Mesothelial cell of epicardium (in vitro differentiated cells): ENCODE results near the gene SPAG8. TPM values are rescaled to one million over a fixed set of nuclear protein-coding genes. Genes with fewer than 3 reads are reported as not detected.

Source experiments
- DNase-seq, 2 experiments: peaks; one replicate each; pipeline ENCODE4 v3.0.0; 2021; ENCODE audit warnings: low spot score in 2 of 2; ENCODE audit not compliant: unreplicated experiment in 2 of 2
- H3K27ac Mint-ChIP-seq: 2 replicates; pipeline ENCODE4 v1.8.0; 2021; ENCODE audit warnings: mixed read lengths
- H3K27me3 Mint-ChIP-seq: 2 replicates; pipeline ENCODE4 v1.8.0; 2021; ENCODE audit warnings: low read depth, mixed read lengths
- H3K36me3 Mint-ChIP-seq: 2 replicates; pipeline ENCODE4 v1.8.0; 2021; ENCODE audit warnings: mixed read lengths
- H3K4me1 Mint-ChIP-seq: 2 replicates; pipeline ENCODE4 v1.8.0; 2021; ENCODE audit warnings: mixed read lengths
- H3K4me3 Mint-ChIP-seq: 2 replicates; pipeline ENCODE4 v1.8.0; 2021; ENCODE audit warnings: mild to moderate bottlenecking, moderate library complexity, mixed read lengths
- H3K9me3 Mint-ChIP-seq: 2 replicates; pipeline ENCODE4 v1.8.0; 2021; ENCODE audit warnings: mixed read lengths
- total RNA-seq: library from RNA; stranded (reverse); gene quantifications from 3 replicates; pipeline ENCODE4 v1.2.1, GENCODE V29; 2021
- TF ChIP-seq, protein P1 (sequence below): fragments of 200-600 bp; sonication (generic); IDR thresholded peaks from one replicate; pipeline ENCODE4 v1.5.0; 2021; ENCODE audit warnings: antibody characterized with exemption; ENCODE audit not compliant: unreplicated experiment

The SPAG8 gene
- total RNA-seq, 1 donor from 2014 or later = 0.89 TPM

DNA sequence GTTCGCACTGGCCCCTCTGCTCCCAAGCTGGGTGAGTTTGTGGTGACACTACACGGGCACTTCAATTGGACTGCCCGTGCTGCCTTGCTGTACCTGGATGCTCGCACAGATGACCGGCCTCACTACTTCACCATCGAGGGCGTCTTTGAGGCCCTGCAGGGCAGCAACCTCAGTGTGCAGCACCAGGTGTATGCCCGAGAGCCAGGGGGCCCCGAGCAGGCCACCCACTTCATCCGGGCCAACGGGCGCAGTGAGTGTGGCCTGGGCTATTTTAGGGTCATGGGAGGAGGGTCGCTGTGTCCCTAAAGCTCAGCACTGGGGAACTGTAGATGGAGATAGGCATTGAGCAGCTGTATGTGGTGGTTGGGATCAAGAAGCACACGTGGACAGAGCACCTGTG is 19.2 kb downstream of the SPAG8 start:
- TF ChIP-seq, protein P1, sequence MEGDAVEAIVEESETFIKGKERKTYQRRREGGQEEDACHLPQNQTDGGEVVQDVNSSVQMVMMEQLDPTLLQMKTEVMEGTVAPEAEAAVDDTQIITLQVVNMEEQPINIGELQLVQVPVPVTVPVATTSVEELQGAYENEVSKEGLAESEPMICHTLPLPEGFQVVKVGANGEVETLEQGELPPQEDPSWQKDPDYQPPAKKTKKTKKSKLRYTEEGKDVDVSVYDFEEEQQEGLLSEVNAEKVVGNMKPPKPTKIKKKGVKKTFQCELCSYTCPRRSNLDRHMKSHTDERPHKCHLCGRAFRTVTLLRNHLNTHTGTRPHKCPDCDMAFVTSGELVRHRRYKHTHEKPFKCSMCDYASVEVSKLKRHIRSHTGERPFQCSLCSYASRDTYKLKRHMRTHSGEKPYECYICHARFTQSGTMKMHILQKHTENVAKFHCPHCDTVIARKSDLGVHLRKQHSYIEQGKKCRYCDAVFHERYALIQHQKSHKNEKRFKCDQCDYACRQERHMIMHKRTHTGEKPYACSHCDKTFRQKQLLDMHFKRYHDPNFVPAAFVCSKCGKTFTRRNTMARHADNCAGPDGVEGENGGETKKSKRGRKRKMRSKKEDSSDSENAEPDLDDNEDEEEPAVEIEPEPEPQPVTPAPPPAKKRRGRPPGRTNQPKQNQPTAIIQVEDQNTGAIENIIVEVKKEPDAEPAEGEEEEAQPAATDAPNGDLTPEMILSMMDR = no peak
- peaks cover 26% of the 10 kb centered on the region for H3K4me1 Mint-ChIP-seq
- no peaks in the 10 kb centered on the region for H3K27me3 Mint-ChIP-seq
- no peak for DNase-seq
- H3K4me3 Mint-ChIP-seq = peak overlapping the region; percentile 9
- H3K36me3 Mint-ChIP-seq = no peaks in the 10 kb centered on the region
- H3K27ac Mint-ChIP-seq = no peak overlapping the region
- H3K9me3 Mint-ChIP-seq = no peaks in the 10 kb centered on the region

DNA sequence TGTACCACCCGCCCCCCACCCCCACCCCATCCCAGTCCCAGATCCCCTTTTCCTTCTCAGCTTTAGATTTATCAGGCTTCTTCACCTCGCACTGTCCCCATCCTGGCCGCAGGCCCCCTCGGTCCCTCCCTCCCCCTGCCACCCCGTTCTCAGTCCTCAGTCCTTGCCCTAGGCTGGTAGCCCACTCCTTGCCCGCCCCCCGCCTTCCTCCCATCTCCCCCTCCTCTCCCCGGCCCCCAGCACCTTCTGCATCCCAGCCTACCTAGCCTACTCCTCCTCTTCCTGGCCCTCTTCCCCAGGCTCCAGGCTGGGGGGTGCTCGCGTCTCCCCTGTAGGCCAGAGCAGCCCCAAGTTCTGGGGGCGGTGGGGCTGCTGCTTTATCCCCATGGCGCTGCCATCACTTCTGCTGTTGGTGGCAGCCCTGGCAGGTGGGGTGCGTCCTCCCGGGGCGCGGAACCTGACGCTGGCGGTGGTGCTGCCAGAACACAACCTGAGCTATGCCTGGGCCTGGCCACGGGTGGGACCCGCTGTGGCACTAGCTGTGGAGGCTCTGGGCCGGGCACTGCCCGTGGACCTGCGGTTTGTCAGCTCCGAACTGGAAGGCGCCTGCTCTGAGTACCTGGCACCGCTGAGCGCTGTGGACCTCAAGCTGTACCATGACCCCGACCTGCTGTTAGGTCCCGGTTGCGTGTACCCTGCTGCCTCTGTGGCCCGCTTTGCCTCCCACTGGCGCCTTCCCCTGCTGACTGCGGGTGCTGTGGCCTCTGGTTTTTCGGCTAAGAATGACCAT is 19.8 kb downstream of the SPAG8 start:
- H3K4me3 Mint-ChIP-seq = peak overlapping the region; percentile 9
- no peaks in the 10 kb centered on the region for H3K9me3 Mint-ChIP-seq
- no peak for DNase-seq
- peaks cover 26% of the 10 kb centered on the region for H3K4me1 Mint-ChIP-seq
- TF ChIP-seq, protein P1 = no peak
- no peaks in the 10 kb centered on the region for H3K36me3 Mint-ChIP-seq
- H3K27me3 Mint-ChIP-seq = no peaks in the 10 kb centered on the region
- no peak overlapping the region for H3K27ac Mint-ChIP-seq

DNA sequence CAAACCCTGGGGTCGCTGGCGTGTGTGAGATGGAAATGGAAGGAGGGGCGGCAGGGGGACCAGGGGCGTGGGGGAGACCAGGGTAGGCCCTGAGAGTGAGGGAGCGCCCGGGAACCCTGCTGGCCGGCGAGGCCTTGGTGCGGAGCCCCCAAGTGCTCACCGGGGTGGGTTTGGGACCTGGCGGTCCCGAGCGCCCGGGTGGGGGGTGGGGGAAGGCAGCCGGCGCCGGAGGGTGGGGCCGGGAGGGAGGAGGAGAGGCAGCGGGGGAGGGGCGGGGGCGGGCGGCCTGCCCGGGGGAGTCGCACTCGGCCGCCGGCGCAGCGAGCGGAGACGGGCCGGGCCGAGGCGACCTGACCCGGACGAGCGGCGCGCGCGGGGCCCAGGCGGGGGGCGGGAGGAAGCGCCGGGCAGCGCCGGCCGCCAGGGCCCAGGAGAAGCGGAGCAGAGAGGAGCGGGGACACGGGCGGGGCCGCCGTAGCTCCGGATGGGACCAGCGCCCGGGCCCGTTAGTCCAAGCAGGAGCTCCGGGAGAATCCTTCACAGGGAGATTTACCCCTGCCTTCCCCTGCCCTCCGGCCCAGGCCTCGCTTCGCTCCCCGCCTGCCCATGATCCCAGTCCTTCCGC is 20.7 kb downstream of the SPAG8 start, which contains the start of gene NPR2:
NPR2 (plus strand) TSS at position 295 of the 625 bp plus-strand sequence. CDS start 818 bp downstream, outside the sequence.
- DNase-seq = peak in 1 of 2 experiments; percentile 48
- Mint-ChIP-seq H3K36me3 (peaks cover 3% of the 10 kb centered on the region), H3K27ac (peak within 1 kb of the TSS; percentile 81), H3K9me3 (no peaks in the 10 kb centered on the region), H3K4me3 (peak within 1 kb of the TSS; percentile 80), H3K27me3 (no peaks in the 10 kb centered on the region), H3K4me1 (peaks cover 26% of the 10 kb centered on the region)
- TF ChIP-seq, protein P1 = no peak

DNA sequence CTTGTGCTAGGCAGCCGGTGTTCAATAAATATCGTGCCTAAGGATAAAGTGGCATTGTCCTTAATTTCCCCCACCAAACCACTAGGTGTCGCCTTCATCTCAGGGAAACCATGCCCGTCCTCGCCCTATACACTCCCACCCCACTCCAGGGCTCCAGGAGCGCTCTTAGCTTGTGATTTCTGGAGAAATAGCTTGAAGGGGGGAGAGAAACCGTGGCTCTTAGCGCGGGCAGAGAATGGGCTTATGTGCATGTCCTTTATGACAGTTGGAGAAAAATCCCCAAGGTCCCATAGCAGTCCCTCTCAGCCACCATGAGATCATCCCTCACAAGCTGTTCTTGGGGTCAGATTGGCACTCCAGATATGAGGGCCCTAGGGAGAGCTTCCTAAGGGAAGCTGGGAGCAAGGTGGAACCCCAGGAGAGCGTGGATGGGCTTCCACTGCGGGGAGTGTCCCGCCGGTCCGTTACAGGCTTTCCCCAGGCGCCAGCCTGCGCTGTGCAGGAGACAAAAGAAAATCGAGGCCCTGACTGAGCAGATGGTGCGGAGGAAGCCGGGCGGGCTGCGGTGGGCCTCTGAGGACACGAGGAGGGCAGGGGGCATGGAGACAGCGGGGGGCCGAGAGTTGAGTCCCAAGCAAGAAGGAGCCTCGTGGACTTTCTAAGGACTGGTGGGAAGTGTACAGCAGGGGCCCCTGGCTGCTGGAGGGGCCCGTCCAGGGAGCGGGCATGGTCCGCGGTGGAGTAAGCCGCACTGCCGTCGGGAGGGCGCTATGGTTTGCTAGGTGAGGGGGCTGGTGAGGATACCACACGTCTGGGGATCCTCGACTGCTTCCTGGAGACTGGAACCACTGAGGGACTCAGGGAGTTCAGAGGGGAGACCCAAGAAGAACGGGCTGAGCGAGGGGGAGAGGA is 21.4 kb downstream of the SPAG8 start:
- DNase-seq = peak; percentile 55 to 73
- Mint-ChIP-seq H3K36me3 (peaks cover 3% of the 10 kb centered on the region), H3K9me3 (no peaks in the 10 kb centered on the region), H3K27ac (peak overlapping the region; percentile 81), H3K4me3 (peak overlapping the region; percentile 80), H3K27me3 (no peaks in the 10 kb centered on the region), H3K4me1 (peaks cover 25% of the 10 kb centered on the region)
- TF ChIP-seq, protein P1 = peak; percentile 79

DNA sequence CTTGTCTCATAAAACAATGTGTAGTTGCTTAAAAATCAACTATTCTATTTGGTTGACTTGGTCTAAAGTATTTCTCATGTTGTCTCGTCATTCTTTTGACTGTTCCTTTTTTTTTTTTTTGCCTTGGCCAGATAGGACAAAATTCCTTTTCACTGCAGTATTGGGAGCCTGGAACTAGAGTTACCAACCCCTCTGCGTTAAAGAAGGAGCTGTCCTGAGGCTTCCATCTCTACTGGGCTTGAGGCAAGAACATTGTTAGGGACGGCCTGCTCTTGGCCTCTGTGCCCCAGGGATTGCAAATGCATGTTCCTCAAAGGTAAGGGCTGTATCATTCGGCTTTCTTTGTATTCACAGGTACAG is 22.1 kb downstream of the SPAG8 start:
- TF ChIP-seq, protein P1 = no peak
- Mint-ChIP-seq H3K4me3 (no peak overlapping the region), H3K36me3 (peaks cover 3% of the 10 kb centered on the region), H3K27me3 (no peaks in the 10 kb centered on the region), H3K4me1 (peaks cover 19% of the 10 kb centered on the region), H3K9me3 (no peaks in the 10 kb centered on the region), H3K27ac (no peak overlapping the region)
- no peak for DNase-seq
